Thymus (tissue), 11 donors: ENCODE measurements around the gene KRIT1. TPM values are rescaled to one million over a fixed set of nuclear protein-coding genes. Genes with fewer than 3 reads are reported as not detected.
"Not testable (repeated sequence)": the region's sequence is repeated elsewhere in the genome, so short reads cannot be mapped to it uniquely, and the experiment has no call there.

Experiments
- DNase-seq, 9 donors: peaks; one replicate each; pipeline ENCODE4 v3.0.0-alpha.2; 2013; ENCODE audit warnings: low spot score in 9 of 9, low read depth in 6 of 9, missing footprints in 1 of 9
- H3K27ac ChIP-seq, 2 donors: one replicate each; pipeline ENCODE4 v1.5.1; 2013; ENCODE audit warnings: control low read depth in 1 of 2, low read depth in 1 of 2, low read length in 1 of 2, mild to moderate bottlenecking in 1 of 2, moderate library complexity in 1 of 2
- H3K27me3 ChIP-seq, 2 donors: one replicate each; pipeline ENCODE4 v1.5.1; 2013; ENCODE audit warnings: low read length in 1 of 2; ENCODE audit not compliant: control insufficient read depth in 2 of 2, insufficient read depth in 1 of 2
- H3K36me3 ChIP-seq, 2 donors: one replicate each; pipeline ENCODE4 v1.5.1; 2013; ENCODE audit warnings: low read length in 1 of 2, mild to moderate bottlenecking in 1 of 2, moderate library complexity in 1 of 2; ENCODE audit not compliant: control insufficient read depth in 2 of 2, insufficient read depth in 2 of 2
- H3K4me1 ChIP-seq, 2 donors: one replicate each; pipeline ENCODE4 v1.5.1; 2013; ENCODE audit warnings: low read length in 2 of 2; ENCODE audit not compliant: control insufficient read depth in 2 of 2, insufficient read depth in 2 of 2
- H3K4me3 ChIP-seq, 2 donors: one replicate each; pipeline ENCODE4 v1.5.1; 2013; ENCODE audit warnings: low read length in 2 of 2, control low read depth in 1 of 2, mild to moderate bottlenecking in 1 of 2
- H3K9me3 ChIP-seq, 2 donors: one replicate each; pipeline ENCODE4 v1.5.1; 2013; ENCODE audit warnings: low read length in 1 of 2, mild to moderate bottlenecking in 1 of 2; ENCODE audit not compliant: control insufficient read depth in 2 of 2, insufficient read depth in 1 of 2
- WGBS: extraction: QIAGEN DNeasy Blood & Tissue Kit; methylation state at CpG from one replicate; pipeline ENCODE4 v1.1.7; 2013; 5-methylcytosine and 5-hydroxymethylcytosine counted together
- polyA plus RNA-seq: library from polyadenylated mRNA; stranded (reverse); fragments of 200-250 nt; gene quantifications from one replicate; pipeline ENCODE4 v1.2.3, GENCODE V29; 2013
- total RNA-seq: library from RNA; stranded (reverse); fragments of 120-200 nt; gene quantifications from one replicate; pipeline ENCODE4 v1.2.4, GENCODE V29; 2013
- donor health status: healthy.

The KRIT1 gene
- total and polyA plus RNA-seq, 2 donors: 29.3 to 31.5 TPM

GRCh38 chr7:92178928-92179924 lies 66.5 kb downstream of the KRIT1 start, which contains the start of gene LRRD1:
TSS of gene LRRD1 (minus strand) at chr7:92179142. CDS start at chr7:92165202, 13,940 bp downstream.
- Histone ChIP-seq H3K36me3 (no peaks in the 10 kb centered on the region), H3K9me3 (no peaks in the 10 kb centered on the region), H3K4me3 (peak within 1 kb of the TSS; percentile 55 to 58), H3K27me3 (peaks cover 0 to 11% of the 10 kb centered on the region in 2 donors), H3K4me1 (peaks cover 0 to 8% of the 10 kb centered on the region in 2 donors), H3K27ac (peak within 1 kb of the TSS in 1 of 2 donors; percentile 43)
- WGBS: 10% methylated on average over 60 of the region's 60 CpGs
- peak; percentile 30 to 89 (median 68) for DNase-seq

- H3K4me1 ChIP-seq: peaks cover 0 to 8% of the 10 kb centered on the region in 2 donors
- no peak overlapping the region for H3K4me3 ChIP-seq
- H3K36me3 ChIP-seq: no peaks in the 10 kb centered on the region
- no peak for DNase-seq
- no peaks in the 10 kb centered on the region for H3K9me3 ChIP-seq
- H3K27ac ChIP-seq: no peak overlapping the region
- H3K27me3 ChIP-seq: peaks cover 0 to 11% of the 10 kb centered on the region in 2 donors
Observed at GRCh38 chr7:92177362-92177761, 68.4 kb downstream of the KRIT1 start.

GRCh38 chr7:92169529-92169928 lies 76.2 kb downstream of the KRIT1 start:
- not testable (repeated sequence) for H3K27ac ChIP-seq, H3K4me3 ChIP-seq, H3K9me3 ChIP-seq, H3K36me3 ChIP-seq, H3K27me3 ChIP-seq, DNase-seq, H3K4me1 ChIP-seq
- WGBS: 97% methylated on average over 2 of the region's 2 CpGs

GRCh38 chr7:92161271-92161670 lies 84.4 kb downstream of the KRIT1 start:
- Histone ChIP-seq H3K9me3 (no peaks in the 10 kb centered on the region), H3K36me3 (no peaks in the 10 kb centered on the region), H3K27me3 (no peaks in the 10 kb centered on the region), H3K4me3 (no peak overlapping the region), H3K27ac (no peak overlapping the region), H3K4me1 (no peaks in the 10 kb centered on the region)
- no peak for DNase-seq
- WGBS: 96% methylated on average over 1 of the region's 1 CpG

GRCh38 chr7:92158660-92159575 lies 86.8 kb downstream of the KRIT1 start:
- DNase-seq: no peak
- no peaks in the 10 kb centered on the region for H3K9me3 ChIP-seq
- 96% methylated on average over 3 of the region's 3 CpGs for WGBS
- no peaks in the 10 kb centered on the region for H3K36me3 ChIP-seq
- no peak overlapping the region for H3K27ac ChIP-seq
- no peaks in the 10 kb centered on the region for H3K27me3 ChIP-seq
- no peaks in the 10 kb centered on the region for H3K4me1 ChIP-seq
- no peak overlapping the region for H3K4me3 ChIP-seq

GRCh38 chr7:92156990-92157389 lies 88.7 kb downstream of the KRIT1 start:
- Histone ChIP-seq H3K27me3 (no peaks in the 10 kb centered on the region), H3K4me1 (no peaks in the 10 kb centered on the region), H3K9me3 (no peaks in the 10 kb centered on the region), H3K4me3 (no peak overlapping the region), H3K36me3 (no peaks in the 10 kb centered on the region), H3K27ac (no peak overlapping the region)
- no peak for DNase-seq

GRCh38 chr7:92155108-92155739 lies 90.5 kb downstream of the KRIT1 start:
- no peak for DNase-seq
- Histone ChIP-seq H3K36me3 (no peaks in the 10 kb centered on the region), H3K27me3 (no peaks in the 10 kb centered on the region), H3K9me3 (no peaks in the 10 kb centered on the region), H3K4me3 (no peak overlapping the region), H3K27ac (no peak overlapping the region), H3K4me1 (no peaks in the 10 kb centered on the region)
- 96% methylated on average over 1 of the region's 1 CpG for WGBS

- no peaks in the 10 kb centered on the region for H3K36me3 ChIP-seq
Observed at GRCh38 chr7:92150450-92151017, 95.2 kb downstream of the KRIT1 start.

More at GRCh38 chr7:92150450-92151017, 95.2 kb downstream of the KRIT1 start:
- DNase-seq: no peak
- no peaks in the 10 kb centered on the region for H3K9me3 ChIP-seq
- no peaks in the 10 kb centered on the region for H3K4me1 ChIP-seq
- H3K27me3 ChIP-seq: no peaks in the 10 kb centered on the region
- no peak overlapping the region for H3K4me3 ChIP-seq
- H3K27ac ChIP-seq: no peak overlapping the region
- WGBS: 77% methylated on average over 1 of the region's 1 CpG
